ENCODE results near the gene MYLK4. TPM values are rescaled to one million over a fixed set of nuclear protein-coding genes. Genes with fewer than 3 reads are reported as not detected.

The MYLK4 gene
- total RNA-seq, 4 donors from 2014 or later: 0.41 to 0.79 (median 0.67) TPM

DNA sequence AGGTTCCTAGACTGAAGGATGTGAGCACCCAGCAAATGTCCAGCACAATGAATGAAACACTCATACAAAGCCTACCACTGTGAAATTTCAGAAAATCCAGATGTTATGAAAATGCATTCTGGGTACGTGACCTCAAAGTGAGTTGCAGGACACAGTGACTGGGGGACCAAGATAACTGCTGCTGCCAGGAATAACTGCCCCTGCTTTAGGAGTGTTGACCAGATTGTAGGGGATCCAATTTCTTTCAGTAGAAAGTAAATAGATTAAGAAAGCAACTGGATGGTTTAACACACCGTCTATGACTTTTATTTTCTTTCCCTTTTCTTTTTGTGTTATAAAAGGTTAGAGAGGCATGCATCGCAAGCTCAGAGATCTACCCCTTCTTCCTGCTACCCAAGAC is 29.5 kb downstream of the MYLK4 start:
- no peaks in the 10 kb centered on the region for H3K27me3 ChIP-seq
- TF ChIP-seq POLR2AphosphoS5 (IDR thresholded peaks at IDR 0.05) (no peak), CTCF (IDR thresholded peaks at IDR 0.05) (no peak), POLR2A (IDR thresholded peaks at IDR 0.05) (no peak), EP300 (IDR thresholded peaks at IDR 0.05; ENCODE audit: low read depth) (no peak)
- no peak overlapping the region for H3K27ac ChIP-seq
- no peak for DNase-seq
- peaks cover 0 to 6% (median 2%) of the 10 kb centered on the region in 4 donors for H3K4me1 ChIP-seq
- WGBS, 2 donors (ENCODE audit: low coverage in 1 of 2): 91 to 95% methylated on average over 3 of the region's 3 CpGs
- no peak overlapping the region for H3K4me3 ChIP-seq
- no peaks in the 10 kb centered on the region for H3K36me3 ChIP-seq
- intact Hi-C loops (cut with DNase I; ENCODE audit: low total_unique reads): no loop called here
- in situ Hi-C loops (cut with MboI; ENCODE audit: low pct_ligation_motif_present in 1 of 4, low pct_unique_long_range_greater_than_20kb in 1 of 4, low sequenced_read_pairs in 3 of 4): no loop called here
- H3K9me3 ChIP-seq: no peaks in the 10 kb centered on the region

DNA sequence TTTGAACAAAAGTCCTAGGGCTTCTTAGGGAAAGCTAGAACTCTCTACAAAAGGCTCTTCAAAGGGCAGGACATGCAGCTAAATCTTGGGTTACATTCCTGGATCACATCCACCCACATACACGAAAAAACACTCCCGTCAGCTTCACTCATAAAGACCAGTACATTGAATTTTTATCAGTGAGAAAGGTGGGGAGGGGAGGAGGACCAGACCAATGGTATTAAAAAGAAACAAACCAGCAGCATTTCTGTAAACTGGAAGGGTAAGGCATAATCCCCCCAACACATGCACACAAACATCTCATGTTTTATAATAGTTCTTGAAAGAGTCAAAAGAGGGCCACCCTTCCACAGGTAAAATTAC is 31.6 kb downstream of the MYLK4 start:
- no peak for DNase-seq
- H3K27me3 ChIP-seq: no peaks in the 10 kb centered on the region
- no peaks in the 10 kb centered on the region for H3K36me3 ChIP-seq
- 69 to 82% methylated on average over 2 of the region's 2 CpGs for WGBS, 2 donors (ENCODE audit: low coverage in 1 of 2)
- in situ Hi-C loops (cut with MboI; ENCODE audit: low pct_ligation_motif_present in 1 of 4, low pct_unique_long_range_greater_than_20kb in 1 of 4, low sequenced_read_pairs in 3 of 4): no loop called here
- H3K4me1 ChIP-seq: peaks cover 0 to 15% (median 1%) of the 10 kb centered on the region in 4 donors
- no peak overlapping the region for H3K4me3 ChIP-seq
- H3K9me3 ChIP-seq: no peaks in the 10 kb centered on the region
- no peak overlapping the region for H3K27ac ChIP-seq
- intact Hi-C loops (cut with DNase I; ENCODE audit: low total_unique reads): no loop called here
- TF ChIP-seq POLR2A (IDR thresholded peaks at IDR 0.05) (no peak), POLR2AphosphoS5 (IDR thresholded peaks at IDR 0.05) (no peak), EP300 (IDR thresholded peaks at IDR 0.05; ENCODE audit: low read depth) (no peak), CTCF (IDR thresholded peaks at IDR 0.05) (no peak)

DNA sequence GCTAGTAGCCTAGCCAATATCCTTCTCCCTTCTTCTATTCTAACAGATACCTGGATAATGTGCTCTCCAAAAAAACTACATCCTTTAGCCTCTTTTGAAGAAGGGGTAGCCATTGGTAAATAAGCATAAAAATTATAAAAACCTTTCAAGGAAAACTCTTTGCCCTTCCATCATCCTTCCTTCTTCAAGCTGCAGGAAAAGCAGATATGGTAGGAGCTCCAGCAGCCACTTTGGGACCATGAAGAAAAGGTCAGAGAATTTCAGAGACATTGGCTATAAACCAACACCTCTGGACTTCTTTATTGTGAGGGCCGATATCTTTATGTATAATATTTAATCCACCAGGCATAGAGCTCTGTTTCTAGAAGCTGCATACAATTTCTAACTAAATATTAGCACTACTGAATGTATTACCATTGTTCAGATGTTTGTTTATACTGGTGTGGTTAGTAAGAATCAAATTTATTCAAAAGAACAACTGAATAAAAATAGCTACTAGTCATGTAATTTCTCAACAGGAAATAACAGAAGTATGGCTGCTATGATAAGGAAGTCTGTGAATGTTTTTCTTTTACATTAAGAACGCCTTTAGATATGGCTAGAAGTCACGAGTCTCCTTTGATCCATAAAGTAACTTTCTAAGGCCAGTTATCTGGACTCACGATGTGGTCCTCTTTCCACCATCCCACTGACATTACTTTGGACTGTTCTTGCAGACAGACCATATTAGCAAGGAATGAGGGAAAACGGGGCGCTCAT is 32.2 kb downstream of the MYLK4 start:
- intact Hi-C loops (cut with DNase I; ENCODE audit: low total_unique reads): no loop called here
- Histone ChIP-seq H3K27me3 (no peaks in the 10 kb centered on the region), H3K36me3 (no peaks in the 10 kb centered on the region), H3K9me3 (no peaks in the 10 kb centered on the region), H3K27ac (no peak overlapping the region), H3K4me3 (no peak overlapping the region), H3K4me1 (peaks cover 0 to 19% (median 1%) of the 10 kb centered on the region in 4 donors)
- in situ Hi-C loops (cut with MboI; ENCODE audit: low pct_ligation_motif_present in 1 of 4, low pct_unique_long_range_greater_than_20kb in 1 of 4, low sequenced_read_pairs in 3 of 4): no loop called here
- no peak for DNase-seq
- WGBS, 2 donors (ENCODE audit: low coverage in 1 of 2): 69 to 71% methylated on average over 5 to 6 of the region's 6 CpGs
- TF ChIP-seq CTCF (IDR thresholded peaks at IDR 0.05): no peak
- TF ChIP-seq POLR2A (IDR thresholded peaks at IDR 0.05): no peak
- TF ChIP-seq EP300 (IDR thresholded peaks at IDR 0.05; ENCODE audit: low read depth): no peak
- TF ChIP-seq POLR2AphosphoS5 (IDR thresholded peaks at IDR 0.05): no peak

GRCh38 chr6:2716936-2717700 is 33.6 kb downstream of the MYLK4 start:
- intact Hi-C loops (cut with DNase I; ENCODE audit: low total_unique reads) (no loop called here), in situ Hi-C loops (cut with MboI; ENCODE audit: low pct_ligation_motif_present in 1 of 4, low pct_unique_long_range_greater_than_20kb in 1 of 4, low sequenced_read_pairs in 3 of 4) (no loop called here)
- 58 to 71% methylated on average over 2 to 9 of the region's 9 CpGs for WGBS, 2 donors (ENCODE audit: low coverage in 1 of 2)
- H3K27me3 ChIP-seq: no peaks in the 10 kb centered on the region
- no peak for DNase-seq
- TF ChIP-seq POLR2AphosphoS5 (IDR thresholded peaks at IDR 0.05): no peak
- TF ChIP-seq EP300 (IDR thresholded peaks at IDR 0.05; ENCODE audit: low read depth): no peak
- no peak for TF ChIP-seq CTCF (IDR thresholded peaks at IDR 0.05)
- TF ChIP-seq POLR2A (IDR thresholded peaks at IDR 0.05): no peak
- no peak overlapping the region for H3K4me3 ChIP-seq
- H3K9me3 ChIP-seq: no peaks in the 10 kb centered on the region
- H3K27ac ChIP-seq: no peak overlapping the region
- no peaks in the 10 kb centered on the region for H3K36me3 ChIP-seq
- H3K4me1 ChIP-seq: peaks cover 0 to 19% (median 1%) of the 10 kb centered on the region in 4 donors

Measured in transverse colon (tissue), 4 donors.